H1 (cell line): ENCODE measurements around the gene GRM1. TPM values are rescaled to one million over a fixed set of nuclear protein-coding genes. Genes with fewer than 3 reads are reported as not detected.

Source experiments
- BACH1 ChIP-seq: IDR thresholded peaks from 2 replicates; pipeline ENCODE4 v1.6.1; 2012; ENCODE audit warnings: low read length, improper control_type of control experiment
- EP300 ChIP-seq, 2 experiments: IDR thresholded peaks; 1 replicate in 1 of 2; 2 replicates in 1 of 2; pipeline ENCODE4 v1.6.1; 2011 to 2012; ENCODE audit warnings: low read depth in 2 of 2, low read length in 2 of 2, mild to moderate bottlenecking in 2 of 2, borderline replicate concordance in 1 of 2, inconsistent platforms in 1 of 2, moderate library complexity in 1 of 2
- RNF2 ChIP-seq: fragments of 200-900, 300-1000 bp; sonication (generic); IDR thresholded peaks from 2 replicates; pipeline ENCODE4 v1.7.1; 2016; ENCODE audit warnings: borderline replicate concordance, low read depth, mild to moderate bottlenecking, antibody characterized with exemption, low read length; ENCODE audit not compliant: poor library complexity, severe bottlenecking; ENCODE audit errors: missing control alignments
- TCF12 ChIP-seq: IDR thresholded peaks from 2 replicates; pipeline ENCODE4 v1.6.1; 2011; ENCODE audit warnings: low read depth, mild to moderate bottlenecking, low read length
- polyA plus RNA-seq, 7 experiments: library from polyadenylated mRNA; depleted of rRNA in 3 of 7; stranded (reverse) in 5 of 7; unstranded in 2 of 7; fragments of >200 nt in 5 of 7; fragments of 200-250 nt in 2 of 7; gene quantifications; 1 replicate in 5 of 7; 2 replicates in 1 of 7; 4 replicates in 1 of 7; pipeline versions ENCODE4 v1.2.1 to v1.2.3, GENCODE V29; 2011 to 2013; ENCODE audit warnings: missing spikeins in 2 of 7, mixed read lengths in 2 of 7
- total RNA-seq: library from RNA; stranded (reverse); fragmentation: NEBNext Ultra II Directional; extraction: Animal tissue kit (Norgen Biotek cat#: 25700); gene quantifications from 2 replicates; pipeline ENCODE4 v1.2.1, GENCODE V29; 2021

Gene GRM1
- total and polyA plus RNA-seq, 2 of the 8 experiments (the other 6 are each of a cell fraction or from before 2014, with no cell fraction given): 0.15 to 1.3 TPM

DNA sequence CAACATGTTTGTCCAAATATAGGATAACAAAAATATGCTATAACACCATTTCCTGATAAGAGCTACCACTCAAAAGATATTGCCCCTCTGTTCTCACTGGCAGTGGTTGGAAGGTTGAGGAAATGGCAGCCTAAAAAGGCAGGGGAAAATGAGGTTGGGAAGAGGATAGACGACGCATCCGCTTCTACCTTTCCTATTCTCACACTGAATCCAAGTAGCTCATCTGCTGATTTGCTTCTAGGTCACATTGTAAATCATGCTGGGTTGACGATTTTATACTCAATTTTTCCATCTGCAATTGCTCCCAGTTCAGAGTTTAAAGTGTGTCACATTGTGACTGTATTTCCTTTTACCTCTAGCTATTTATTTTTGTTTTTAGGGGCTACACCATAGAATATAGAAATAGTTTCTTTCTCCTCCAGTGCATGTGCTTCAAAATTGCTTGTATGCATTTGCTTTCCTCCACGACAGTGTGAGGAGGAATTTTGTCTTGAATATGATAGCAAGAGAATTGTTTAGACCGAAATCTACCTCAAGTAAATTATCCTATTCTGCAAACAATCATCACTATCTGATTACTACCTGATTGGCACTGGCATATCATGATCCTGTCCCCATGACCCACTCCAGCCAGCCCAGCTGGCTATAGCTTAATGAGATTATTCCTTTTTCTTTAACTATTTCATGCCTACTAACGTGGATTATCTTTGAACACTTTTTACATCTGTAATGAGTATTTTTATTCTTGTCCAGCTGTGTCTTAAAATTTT, 335.2 kb downstream of the GRM1 start (continued):
- TF ChIP-seq EP300 (IDR thresholded peaks at IDR 0.05; ENCODE audit: borderline replicate concordance in 1 of 2, low read depth in 2 of 2, low read length in 2 of 2) (no peak), RNF2 (no peak), BACH1 (no peak), TCF12 (no peak)
